Measurements from ENCODE around the gene SYMPK.
A peak's percentile ranks its signal among the peaks of the same experiment; 100 is the strongest.

The SYMPK gene

DNA sequence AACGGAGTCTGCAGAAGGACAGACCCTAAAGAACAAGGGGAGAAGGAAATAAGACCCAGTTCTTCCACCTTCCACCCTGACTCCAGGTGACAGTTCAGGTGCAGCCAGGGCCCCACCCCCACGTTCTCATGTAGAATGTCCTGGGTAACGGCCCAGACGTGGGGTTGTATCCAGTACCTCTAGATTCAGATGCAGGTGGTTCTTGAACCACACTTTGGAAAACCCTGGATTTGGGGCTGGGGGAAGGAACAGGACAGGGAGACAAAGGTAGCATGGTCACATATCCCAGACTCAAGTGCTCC, 82.8 kb downstream of the SYMPK start:
- no peak for DNase-seq

DNA sequence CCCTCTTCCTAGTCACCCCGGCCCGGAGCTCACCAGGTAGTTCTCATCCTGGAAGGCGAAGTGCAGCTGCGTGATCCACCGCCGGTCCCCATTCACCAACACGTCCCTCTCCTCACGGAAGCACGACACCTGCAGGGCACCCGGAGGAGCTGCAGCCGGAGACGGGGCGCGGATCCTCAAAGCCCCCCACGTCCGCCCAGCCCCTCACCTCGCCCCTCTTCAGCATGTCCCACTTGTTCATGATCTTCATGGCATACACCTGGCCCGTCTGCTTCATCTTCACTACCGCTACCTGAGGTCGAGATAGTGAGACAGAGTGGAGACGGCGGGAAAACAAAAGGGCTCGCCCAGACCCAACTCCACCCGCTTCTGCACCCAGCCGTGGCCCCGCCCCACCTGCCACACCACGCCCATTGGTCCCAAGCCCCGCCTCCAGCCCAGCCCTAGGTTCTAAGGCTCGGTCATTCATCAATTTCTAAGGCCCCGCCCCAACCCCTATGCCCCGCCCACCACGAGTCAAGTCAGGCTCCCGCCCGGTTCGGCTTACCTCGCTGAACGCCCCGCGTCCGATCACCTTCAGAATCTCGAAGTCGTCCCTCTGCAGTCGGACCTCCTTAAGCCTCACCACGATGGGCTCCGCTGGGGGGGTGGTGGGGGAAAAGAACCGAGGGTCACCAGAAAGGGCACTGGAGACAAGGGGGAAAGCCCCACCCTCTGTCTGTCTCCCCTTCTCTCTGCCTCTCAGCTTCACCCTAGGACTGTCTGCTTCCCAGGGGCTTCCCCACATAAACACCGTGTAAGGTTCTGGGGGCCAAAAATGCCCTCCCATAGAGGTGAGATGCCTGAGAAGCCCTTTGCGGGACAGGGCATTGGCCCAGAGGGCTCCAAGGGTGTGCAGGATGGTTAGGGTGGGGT, 83.5 kb downstream of the SYMPK start:
- DNase-seq, result no peak

DNA sequence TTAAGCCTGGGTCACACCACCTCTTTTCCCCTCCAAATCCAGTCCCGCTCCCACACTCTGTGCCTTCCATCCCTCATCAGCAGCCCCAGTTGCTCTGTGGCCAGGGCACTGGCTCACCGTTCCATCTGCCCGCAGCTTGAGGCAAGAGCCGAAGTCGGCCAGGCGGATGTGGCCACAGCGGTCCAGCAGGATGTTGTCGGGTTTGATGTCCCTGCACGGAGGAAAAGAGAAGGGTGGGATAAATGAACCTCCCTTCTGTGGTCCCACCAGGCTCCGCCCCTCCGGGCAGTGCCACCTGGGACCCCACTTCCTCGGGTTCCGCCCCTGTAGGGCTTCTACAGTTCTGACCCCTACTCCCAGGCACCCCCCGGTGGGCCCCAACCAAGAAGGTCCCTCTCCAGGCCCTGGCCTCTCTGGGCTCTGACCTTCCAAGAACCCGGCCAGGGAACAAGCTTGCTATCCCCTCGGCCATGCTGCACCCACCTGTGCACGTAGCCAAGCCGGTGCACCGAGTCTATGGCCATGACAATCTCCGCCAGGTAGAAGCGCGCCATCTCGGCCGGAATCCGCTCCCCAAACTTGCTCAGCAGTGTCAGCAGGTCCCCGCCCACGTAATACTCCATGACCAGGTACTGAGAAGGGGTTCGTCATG, 84.8 kb downstream of the SYMPK start:
- no peak for DNase-seq

DNA sequence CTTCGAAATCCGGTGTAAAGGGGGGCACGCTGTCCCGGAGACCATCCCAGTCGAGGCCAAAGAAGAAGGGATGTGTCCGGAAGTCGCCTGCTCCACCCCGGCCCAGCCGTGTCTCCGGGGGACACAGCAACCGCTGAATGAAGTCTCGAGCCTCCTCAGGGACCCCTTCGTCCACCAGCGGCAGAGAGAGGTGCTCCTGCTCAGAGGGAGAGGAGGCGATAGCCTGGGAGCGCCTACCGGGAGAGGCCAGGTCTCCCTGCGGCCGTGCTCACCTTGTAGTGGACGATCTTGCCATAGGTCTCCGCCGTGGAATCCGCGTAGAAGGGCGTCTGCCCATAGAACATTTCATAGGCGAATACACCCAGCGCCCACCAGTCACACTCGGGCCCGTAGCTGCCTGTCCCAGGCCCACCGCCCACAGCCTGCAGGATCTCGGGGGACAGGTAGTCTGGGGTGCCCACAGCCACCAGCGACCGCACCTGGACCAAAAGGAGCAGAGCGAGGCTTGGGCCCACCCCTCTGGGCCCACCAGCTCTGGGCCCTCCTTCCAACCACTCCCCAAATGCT, 85.5 kb downstream of the SYMPK start:
- no peak for DNase-seq

DNA sequence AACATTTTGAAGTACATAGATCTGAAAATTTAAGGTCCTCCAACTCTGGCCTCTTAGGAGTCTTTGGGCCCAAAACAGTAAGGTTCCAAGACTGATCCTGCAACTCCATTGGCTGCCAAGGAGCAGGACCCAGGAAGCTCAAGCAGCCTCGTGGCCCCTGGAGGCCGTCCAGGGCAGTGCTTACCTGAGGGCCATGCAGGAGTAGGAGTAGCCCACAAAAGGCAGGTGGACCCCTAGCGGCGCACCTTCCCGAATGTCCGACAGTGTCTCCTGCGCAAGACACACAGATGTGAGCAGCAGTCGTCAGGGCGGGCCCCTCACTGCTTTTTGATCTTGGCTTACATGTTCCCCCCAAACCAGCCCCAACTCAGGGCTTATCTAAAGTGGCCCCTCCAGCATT, 88.2 kb downstream of the SYMPK start:
- DNase-seq, result no peak

DNA sequence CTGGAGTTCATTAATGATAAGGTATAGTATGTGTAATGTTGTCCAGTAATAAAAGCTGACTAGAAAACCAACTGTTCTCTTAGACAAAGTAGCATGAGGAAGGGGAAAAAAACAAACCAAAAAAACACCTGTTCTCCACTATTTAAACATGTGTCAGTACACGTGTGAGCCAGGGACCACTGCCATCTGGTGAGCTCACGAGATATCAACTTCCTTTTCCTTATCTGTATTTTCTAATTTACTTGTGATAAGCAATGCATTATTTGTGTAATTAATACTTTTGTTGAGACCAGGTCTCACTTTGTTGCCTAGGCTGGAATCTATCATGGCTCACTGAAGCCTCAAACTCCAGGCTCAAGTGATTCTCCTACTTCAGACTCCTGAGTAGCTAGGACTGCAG, 89.6 kb downstream of the SYMPK start:
- DNase-seq, result no peak

DNA sequence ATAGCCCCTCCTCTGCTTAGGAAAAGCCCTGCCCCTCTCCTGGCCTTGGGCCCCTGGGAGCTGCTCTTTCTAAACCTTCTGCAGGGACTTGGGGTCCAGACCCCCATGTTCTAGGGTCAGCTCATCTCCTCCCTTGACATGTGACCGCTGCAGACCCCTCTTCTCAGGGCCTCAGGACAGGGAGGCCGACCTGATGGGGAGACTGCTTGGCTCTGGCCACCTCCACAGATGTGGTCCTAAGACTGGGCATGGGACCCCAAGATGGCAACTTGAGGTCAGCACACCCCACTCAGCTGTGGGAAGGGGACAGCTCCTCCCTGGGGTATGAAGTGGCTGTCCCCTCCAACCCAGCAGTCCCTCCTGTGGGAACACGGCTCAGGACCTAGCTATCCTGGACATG, 90.0 kb downstream of the SYMPK start:
- no peak for DNase-seq

DNA sequence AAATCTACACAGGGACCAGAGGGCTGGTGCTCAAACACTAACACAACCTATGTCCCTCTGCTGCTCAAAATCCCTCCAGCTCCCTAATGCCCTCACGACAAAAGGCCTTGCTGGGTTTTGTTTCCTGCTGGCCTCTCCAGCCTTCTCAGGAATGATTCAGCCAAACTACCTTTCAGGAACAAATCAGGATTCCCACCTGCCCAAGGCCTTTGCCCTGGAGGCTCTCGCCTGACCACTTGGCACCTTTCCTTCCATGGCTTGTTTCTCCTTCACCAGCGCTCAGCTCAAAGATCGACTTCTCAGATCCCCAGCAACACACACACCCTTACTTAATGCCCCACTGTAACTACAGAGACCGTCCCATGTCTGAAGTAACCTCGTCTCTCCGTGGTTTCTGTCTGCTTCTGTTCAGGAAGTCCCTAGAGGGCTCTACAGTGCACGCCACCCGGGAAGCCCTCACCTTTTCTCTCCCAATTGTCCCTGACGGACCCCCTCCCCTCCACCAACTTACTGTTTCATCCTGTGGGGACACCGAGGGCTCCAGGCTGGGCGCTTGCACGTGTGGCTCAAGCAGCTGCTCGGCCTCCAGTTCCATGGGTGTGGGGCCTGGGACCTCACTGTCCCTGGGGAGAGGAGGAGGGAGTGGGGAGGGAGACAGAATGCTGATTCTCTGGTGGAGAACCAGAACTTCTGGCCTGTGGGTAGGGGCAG, 90.7 kb downstream of the SYMPK start:
- no peak for DNase-seq

DNA sequence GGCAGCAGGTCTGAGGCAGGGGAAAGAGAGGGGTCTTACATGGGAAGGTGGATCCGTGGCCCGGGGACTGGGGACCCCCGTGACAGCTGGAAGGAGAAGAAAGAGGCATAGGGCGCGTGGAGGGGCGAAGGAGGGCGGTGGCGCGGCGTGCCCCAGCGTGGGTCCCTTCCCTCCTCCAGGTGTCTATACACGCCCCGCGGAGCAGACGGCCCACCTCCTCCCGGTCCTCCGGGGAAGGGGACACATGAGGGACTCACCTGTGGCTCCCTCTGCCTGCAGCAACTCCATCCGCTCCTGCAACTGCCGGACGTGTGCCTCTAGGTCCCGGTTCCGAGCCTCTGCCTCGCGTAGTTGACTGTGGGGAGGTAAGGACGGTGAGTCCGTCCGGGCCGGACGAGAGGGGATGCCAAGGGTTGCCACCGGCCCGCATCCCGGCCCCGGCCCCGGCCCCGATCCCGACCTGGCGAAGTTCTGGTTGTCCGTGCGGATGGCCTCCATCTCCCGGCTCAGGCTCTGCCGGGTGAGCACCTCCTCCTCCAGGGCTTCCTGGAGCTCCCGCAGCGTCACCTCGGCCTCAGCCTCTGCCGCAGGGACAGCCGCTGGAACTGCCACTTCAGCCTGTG, 91.5 kb downstream of the SYMPK start:
- no peak for DNase-seq

DNA sequence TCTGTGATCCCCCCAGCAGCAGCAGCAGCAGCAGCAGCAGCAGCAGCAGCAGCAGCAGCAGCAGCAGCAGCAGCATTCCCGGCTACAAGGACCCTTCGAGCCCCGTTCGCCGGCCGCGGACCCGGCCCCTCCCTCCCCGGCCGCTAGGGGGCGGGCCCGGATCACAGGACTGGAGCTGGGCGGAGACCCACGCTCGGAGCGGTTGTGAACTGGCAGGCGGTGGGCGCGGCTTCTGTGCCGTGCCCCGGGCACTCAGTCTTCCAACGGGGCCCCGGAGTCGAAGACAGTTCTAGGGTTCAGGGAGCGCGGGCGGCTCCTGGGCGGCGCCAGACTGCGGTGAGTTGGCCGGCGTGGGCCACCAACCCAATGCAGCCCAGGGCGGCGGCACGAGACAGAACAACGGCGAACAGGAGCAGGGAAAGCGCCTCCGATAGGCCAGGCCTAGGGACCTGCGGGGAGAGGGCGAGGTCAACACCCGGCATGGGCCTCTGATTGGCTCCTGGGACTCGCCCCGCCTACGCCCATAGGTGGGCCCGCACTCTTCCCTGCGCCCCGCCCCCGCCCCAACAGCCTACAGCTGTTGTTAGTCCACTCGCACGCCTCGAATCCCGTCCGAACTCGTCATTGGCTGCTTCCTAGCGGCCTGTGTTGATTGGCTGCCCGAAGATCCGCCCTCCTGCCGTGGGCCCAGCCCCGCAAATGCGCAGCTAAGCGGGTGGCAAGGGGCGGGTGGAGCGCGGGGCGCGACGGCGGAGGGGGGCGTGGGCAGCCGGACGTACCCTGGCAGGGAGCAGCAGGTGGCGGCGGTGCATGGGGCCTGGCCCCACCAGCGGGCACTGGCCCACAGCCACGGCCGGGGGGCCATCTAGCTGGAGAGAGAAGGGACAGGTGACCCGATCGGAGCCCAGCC, 92.5 kb downstream of the SYMPK start:
- peak; percentile 99 for DNase-seq

DNA sequence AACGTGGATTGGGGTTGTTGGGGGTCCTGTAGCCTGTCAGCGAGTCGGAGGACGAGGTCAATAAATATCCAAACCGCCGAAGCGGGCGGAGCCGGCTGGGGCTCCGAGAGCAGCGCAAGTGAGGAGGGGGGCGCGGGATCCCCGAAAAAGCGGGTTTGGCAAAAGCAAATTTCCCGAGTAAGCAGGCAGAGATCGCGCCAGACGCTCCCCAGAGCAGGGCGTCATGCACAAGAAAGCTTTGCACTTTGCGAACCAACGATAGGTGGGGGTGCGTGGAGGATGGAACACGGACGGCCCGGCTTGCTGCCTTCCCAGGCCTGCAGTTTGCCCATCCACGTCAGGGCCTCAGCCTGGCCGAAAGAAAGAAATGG, 93.1 kb downstream of the SYMPK start:
- DNase-seq, result no peak

DNA sequence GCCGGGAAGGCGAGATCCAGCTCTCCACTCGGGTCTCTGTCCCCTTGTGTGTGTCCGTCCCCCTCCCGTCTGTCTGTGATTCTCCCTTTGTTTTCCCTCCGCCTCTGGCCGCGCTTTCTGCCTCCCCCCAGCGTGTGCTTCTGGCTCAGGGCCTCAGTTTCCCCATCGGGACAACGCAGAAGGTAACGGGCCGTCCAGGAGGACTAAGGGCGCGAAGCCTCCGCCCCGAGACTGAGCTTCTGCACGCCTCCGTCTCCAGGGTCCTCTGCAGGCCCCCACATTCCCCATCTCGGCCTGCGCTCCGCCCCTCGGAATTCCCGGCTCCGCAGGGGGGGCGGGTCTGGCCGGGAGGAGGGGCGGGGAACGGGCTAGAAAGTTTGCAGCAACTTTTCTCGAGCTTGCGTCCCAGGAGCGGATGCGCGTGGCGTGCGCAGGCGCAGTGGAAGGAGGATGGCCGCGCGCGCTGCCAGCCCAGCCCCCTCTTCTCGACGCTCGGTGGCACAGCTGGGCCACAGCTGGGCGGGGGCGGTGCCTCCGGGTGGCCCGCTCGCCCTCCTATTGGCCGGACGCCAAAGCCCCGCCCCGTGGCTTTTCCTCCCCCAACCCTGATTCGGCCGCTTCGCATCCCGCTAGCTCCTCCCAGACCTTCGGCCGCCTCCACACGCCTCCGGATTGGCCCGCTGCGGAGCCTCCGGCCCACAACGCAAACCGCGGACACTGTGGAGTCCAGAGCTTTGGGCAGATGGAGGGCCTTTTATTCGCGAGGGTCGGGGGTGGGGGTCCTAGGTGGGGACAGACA, 93.8 kb downstream of the SYMPK start, which contains the start of gene SIX5:
SIX5 (minus strand) TSS at position 269 of the 799 bp plus-strand sequence. CDS start 408 bp downstream, outside the sequence.
- DNase-seq, result peak; percentile 98

DNA sequence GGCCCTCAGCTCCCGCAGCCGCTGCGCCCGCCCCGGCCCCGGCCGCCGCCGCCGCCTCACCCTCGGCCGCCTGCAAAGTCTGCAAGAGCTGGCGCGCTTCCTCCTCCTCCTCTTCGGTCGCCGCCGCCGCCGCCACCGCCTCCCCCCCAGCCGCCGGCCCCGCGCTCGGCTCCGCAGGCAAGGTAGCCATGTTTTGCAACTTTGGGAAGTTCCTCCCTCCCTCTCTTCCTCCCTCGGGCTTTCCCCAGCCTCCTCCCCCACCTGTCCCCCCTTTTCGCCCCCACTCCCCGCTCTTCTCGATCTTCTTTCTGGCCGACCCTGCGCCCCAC, 94.3 kb downstream of the SYMPK start:
- DNase-seq, result no peak

DNA sequence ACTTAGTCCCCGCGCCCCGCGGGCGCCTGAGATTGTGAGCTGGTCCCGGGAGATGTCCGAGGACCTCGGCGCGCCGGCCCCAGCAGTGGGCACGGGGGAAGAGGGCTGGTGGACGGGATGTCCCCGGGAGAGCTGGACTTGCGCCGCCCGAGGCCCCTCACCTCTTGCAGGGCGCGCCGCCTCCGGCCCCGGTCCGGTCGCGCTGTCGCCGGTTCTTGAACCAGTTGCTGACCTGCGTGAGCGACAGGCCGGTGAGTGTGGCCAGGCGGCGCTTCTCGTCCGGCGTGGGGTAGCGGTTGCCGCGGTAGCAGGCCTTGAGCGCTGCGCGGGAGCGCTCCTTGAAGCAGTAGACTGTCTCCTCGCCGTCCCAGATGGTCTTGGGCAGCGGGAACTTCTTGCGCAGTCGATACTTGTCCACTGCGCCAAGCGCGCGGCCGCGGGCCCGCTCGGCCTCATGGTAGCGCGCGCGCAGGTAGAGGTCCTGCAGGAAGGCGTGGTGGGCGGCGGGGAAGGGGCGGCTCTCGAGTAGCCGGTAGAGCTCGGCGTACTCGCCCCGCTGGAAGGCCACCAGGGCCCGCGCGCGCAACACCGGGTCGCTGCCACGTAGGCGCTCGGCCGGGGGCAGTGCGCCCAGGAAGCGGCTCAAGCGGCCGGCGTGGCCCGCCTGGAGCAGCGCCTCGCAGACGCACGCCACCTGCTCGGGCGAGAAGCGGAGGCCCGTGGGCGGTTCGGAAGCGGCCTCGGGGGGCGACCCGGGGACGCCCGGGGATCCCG, 94.9 kb downstream of the SYMPK start:
- no peak for DNase-seq

DNA sequence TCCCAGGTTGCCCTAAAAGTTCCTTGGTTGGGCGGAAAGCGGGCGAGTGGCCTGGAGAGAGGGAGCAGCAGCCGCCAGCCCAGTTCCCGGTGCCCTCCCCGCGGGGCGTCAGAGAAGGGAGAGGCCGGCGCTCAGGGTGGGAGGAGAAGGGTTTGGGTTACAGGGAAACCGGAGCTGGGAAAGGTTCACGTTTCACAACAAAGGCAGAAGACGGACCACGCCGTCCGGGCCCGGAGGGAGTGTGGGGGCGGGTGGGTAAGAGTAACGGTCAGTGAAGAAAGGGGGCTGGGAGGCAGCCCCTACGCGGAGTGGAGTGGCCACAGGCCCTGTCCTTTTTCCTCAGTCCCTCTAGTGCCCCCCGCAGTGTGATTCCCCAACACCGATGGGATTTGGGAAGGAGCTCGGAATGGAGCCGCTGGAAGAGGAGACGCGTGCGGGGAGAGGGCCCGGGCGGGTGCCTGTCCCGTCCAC, 95.5 kb downstream of the SYMPK start:
- DNase-seq, result peak; percentile 79

DNA sequence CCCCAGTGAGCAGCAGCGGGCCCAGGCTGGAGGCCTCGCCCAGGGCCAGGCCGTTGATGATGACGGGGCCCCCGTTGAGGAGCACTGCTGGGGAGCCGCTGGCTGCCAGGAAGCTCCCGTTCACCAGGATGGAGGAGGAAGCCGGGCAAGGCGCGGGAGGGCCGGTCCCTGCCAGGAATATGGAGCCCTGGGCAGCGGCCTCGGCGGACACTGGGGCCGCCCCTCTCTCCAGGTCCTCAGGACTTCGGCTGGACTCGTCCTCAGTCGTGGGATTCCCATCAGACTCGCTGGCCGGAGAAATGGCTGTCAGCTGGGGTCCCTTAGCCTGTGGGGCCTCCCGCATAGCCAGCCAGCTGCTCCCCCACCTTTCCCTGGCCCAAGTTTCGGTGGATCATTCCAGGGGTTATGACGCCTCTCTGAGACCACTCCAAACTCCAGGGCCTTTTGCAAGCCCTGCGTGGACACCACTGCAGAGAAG, 96.0 kb downstream of the SYMPK start:
- no peak for DNase-seq

DNA sequence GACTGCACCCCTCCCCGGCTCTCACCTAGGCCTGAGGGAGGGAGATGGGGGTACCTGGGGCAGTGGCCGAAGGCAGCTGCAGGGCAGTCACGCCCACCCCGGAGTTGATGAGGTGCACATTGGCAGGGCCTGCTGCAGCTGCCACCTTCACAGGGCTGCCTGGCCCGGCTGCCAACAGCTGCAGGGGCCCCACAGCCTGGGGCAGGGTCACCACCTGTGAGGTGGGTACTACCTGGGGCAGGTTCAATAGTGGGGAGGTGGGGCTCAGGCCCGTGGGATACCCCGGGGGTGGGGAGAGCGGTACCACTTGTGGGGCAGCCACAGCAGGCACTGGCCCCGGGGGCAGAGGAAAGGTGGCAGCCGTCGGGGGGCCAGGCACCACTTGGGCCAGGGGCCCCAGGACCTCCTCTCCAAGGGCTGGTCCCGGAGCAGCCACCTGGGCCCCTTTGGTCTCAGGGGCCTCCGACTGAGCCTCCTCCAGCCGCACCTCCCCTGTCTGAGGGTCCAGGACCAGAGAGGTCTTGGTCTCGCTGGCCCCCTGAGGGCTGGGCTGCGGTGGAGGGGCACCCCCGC, 96.6 kb downstream of the SYMPK start:
- DNase-seq, result no peak

DNA sequence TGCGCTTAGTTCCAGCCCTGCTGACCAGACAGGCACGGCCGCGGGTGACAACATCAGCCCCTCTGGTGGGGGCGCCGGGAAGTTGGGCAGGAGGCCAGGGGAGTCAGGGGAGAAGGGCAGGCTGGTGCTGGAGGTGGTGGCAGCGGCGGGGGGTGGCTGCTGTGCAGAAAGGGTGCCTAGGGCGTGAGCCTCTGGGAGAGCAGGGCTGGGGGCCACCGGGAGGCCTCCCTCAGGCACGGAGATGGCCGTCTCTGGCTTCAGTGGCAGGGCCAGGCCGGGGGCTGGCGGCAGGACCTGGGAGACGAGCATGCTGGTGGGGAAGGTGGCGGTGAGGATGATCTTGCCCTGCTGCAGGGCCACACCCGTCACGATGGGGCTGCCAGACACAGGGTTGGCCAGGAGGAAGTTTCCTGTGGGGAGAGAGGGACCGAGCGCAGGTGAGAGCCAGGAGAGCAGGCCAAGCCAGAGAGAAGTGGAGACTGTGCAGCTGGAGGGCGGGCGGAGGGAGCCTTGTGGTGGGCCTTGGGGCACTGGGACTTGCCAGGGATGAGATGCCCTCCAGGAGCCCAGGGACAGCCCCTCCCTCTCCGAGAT, 97.1 kb downstream of the SYMPK start:
- no peak for DNase-seq
